ENCODE data around the gene SPTBN1. TPM values are rescaled to one million over a fixed set of nuclear protein-coding genes. Genes with fewer than 3 reads are reported as not detected.
A peak's percentile ranks its signal among the peaks of the same experiment; 100 is the strongest.

SPTBN1 gene
- total and polyA plus RNA-seq, 2 of the 13 experiments (the other 11 are each of a cell fraction or from before 2014, with no cell fraction given) = 123 to 299 TPM

DNA sequence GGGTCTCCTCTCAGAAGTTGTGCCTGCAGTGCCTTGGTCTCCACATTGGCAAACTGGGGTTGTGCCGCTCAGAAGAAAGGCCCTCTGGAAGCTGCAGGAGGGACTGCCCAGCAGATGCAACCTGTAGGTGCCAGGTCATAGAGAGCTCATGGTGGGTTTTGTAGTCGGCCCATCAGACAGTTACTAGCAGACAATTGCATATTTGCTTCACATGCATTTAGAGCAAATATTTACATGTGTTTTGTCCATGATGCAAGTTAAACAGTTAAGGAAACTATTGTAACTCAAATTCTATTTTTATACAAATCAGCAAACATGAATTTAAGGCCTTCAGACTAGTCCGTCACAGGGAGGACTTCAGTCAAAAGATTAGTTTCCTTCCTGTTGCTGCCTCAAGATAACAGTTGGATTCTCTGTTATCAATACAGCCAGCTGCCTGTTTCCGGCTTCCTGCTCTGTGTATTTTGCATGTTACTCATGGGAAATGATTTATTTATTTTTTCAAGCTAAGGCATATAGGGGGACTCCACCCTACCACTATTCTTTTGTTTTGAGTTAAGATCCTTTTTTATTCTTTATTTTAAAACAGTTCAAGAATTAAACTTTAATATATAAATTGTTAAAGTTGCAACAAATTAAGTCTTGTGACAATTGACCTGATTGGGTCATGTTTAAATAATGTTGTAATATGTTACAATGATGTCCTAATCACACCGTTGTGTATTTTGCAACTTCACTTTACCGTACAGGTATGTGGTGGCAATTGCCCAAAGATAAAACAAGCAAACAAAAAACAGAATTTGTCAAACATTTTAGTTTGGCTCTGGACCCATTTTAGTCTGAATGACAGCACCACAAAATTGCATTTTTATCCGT lies 133.5 kb downstream of the SPTBN1 start (continued):
- TF ChIP-seq ZBTB7A (CRISPR knock-in tag; IDR thresholded peaks at IDR 0.05) (no peak), ZNF703 (CRISPR knock-in tag; IDR thresholded peaks at IDR 0.05; ENCODE audit: borderline replicate concordance) (no peak), BHLHE40 (IDR thresholded peaks at IDR 0.05; ENCODE audit: low read length) (peak; percentile 47; the same call in 1 of the 2 replicates), PHF5A (CRISPR knock-in tag; IDR thresholded peaks at IDR 0.05; ENCODE audit: low read depth, unreplicated experiment) (peak; percentile 72), NR1H2 (CRISPR knock-in tag; IDR thresholded peaks at IDR 0.05; ENCODE audit: borderline replicate concordance, low read depth) (no peak), RNF2 (conservative IDR thresholded peaks at IDR 0.05; ENCODE audit: low read depth) (no peak), KDM5B (CRISPR knock-in tag; IDR thresholded peaks at IDR 0.05; ENCODE audit: borderline replicate concordance) (peak; percentile 67; the same call in 1 of the 2 replicates), ZNF749 (CRISPR knock-in tag; IDR thresholded peaks at IDR 0.05; ENCODE audit: borderline replicate concordance) (peak; percentile 52; the same call in 1 of the 2 replicates), SIN3A (IDR thresholded peaks at IDR 0.05; ENCODE audit: borderline replicate concordance, low read depth, low read length) (peak; percentile 32; the same call in 1 of the 2 replicates), PITX1 (CRISPR knock-in tag; IDR thresholded peaks at IDR 0.05) (peak; percentile 87), SP1 (IDR thresholded peaks at IDR 0.05) (no peak), SP1 (CRISPR knock-in tag; IDR thresholded peaks at IDR 0.05) (0 out of 2 replicates have a peak, but pooled peaks have one; percentile 16), DZIP1 (CRISPR knock-in tag; IDR thresholded peaks at IDR 0.05) (no peak), SALL1 (CRISPR knock-in tag; IDR thresholded peaks at IDR 0.05) (peak; percentile 97), ZNF792 (CRISPR knock-in tag; IDR thresholded peaks at IDR 0.05) (peak; percentile 70; the same call in 1 of the 2 replicates)
- TF ChIP-seq, protein P1, sequence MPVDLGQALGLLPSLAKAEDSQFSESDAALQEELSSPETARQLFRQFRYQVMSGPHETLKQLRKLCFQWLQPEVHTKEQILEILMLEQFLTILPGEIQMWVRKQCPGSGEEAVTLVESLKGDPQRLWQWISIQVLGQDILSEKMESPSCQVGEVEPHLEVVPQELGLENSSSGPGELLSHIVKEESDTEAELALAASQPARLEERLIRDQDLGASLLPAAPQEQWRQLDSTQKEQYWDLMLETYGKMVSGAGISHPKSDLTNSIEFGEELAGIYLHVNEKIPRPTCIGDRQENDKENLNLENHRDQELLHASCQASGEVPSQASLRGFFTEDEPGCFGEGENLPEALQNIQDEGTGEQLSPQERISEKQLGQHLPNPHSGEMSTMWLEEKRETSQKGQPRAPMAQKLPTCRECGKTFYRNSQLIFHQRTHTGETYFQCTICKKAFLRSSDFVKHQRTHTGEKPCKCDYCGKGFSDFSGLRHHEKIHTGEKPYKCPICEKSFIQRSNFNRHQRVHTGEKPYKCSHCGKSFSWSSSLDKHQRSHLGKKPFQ (CRISPR knock-in tag; IDR thresholded peaks at IDR 0.05; ENCODE audit: insufficient replicate concordance) = peak; percentile 26
- TF ChIP-seq, protein P2, sequence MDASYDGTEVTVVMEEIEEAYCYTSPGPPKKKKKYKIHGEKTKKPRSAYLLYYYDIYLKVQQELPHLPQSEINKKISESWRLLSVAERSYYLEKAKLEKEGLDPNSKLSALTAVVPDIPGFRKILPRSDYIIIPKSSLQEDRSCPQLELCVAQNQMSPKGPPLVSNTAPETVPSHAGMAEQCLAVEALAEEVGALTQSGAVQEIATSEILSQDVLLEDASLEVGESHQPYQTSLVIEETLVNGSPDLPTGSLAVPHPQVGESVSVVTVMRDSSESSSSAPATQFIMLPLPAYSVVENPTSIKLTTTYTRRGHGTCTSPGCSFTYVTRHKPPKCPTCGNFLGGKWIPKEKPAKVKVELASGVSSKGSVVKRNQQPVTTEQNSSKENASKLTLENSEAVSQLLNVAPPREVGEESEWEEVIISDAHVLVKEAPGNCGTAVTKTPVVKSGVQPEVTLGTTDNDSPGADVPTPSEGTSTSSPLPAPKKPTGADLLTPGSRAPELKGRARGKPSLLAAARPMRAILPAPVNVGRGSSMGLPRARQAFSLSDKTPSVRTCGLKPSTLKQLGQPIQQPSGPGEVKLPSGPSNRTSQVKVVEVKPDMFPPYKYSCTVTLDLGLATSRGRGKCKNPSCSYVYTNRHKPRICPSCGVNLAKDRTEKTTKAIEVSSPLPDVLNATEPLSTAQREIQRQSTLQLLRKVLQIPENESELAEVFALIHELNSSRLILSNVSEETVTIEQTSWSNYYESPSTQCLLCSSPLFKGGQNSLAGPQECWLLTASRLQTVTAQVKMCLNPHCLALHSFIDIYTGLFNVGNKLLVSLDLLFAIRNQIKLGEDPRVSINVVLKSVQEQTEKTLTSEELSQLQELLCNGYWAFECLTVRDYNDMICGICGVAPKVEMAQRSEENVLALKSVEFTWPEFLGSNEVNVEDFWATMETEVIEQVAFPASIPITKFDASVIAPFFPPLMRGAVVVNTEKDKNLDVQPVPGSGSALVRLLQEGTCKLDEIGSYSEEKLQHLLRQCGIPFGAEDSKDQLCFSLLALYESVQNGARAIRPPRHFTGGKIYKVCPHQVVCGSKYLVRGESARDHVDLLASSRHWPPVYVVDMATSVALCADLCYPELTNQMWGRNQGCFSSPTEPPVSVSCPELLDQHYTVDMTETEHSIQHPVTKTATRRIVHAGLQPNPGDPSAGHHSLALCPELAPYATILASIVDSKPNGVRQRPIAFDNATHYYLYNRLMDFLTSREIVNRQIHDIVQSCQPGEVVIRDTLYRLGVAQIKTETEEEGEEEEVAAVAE (CRISPR knock-in tag; IDR thresholded peaks at IDR 0.05; ENCODE audit: borderline replicate concordance) = no peak
- TF ChIP-seq, protein P3, sequence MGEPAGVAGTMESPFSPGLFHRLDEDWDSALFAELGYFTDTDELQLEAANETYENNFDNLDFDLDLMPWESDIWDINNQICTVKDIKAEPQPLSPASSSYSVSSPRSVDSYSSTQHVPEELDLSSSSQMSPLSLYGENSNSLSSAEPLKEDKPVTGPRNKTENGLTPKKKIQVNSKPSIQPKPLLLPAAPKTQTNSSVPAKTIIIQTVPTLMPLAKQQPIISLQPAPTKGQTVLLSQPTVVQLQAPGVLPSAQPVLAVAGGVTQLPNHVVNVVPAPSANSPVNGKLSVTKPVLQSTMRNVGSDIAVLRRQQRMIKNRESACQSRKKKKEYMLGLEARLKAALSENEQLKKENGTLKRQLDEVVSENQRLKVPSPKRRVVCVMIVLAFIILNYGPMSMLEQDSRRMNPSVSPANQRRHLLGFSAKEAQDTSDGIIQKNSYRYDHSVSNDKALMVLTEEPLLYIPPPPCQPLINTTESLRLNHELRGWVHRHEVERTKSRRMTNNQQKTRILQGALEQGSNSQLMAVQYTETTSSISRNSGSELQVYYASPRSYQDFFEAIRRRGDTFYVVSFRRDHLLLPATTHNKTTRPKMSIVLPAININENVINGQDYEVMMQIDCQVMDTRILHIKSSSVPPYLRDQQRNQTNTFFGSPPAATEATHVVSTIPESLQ (CRISPR knock-in tag; conservative IDR thresholded peaks at IDR 0.05) = 0 out of 2 replicates have a peak, but pooled peaks have one; percentile 68
